HG02763 (cell line): ENCODE measurements around the gene ITSN1.

Experiments
- ATAC-seq: cut with Tn5 transposase; IDR thresholded peaks from one replicate; pipeline ENCODE4 v1.9.1; 2021; ENCODE audit warnings: mild to moderate bottlenecking, moderate library complexity; ENCODE audit not compliant: unreplicated experiment

The ITSN1 gene

DNA sequence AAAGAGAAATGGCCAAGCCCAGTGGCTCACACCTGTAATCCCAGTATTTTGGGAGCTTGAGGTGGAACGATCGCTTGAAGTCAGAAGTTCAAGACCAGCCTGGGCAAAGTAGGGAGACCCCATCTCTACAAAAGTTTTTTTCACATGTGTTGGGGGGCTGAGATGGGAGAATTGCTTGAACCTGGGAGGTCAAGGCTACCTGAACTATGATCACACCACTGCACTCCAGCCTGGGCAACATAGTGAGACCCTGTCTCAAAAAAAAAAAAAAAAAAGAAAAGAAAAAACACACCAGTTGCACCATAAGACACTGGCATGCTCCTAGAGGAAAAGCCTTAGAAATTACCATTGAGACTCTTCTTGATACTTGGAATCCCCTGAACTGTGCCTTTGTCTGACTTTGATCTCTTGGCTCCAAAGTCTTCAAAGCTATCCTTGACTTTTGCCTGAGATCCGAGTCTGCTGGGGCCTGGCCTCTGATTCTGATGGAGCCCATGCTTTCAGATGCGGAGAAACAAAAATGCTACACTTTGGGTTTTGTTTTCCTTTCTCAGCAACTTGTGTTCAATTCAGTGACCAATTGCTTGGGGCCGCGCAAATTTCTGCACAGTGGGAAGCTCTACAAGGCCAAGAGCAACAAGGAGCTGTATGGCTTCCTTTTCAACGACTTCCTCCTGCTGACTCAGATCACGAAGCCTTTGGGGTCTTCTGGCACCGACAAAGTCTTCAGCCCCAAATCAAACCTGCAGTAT lies 239.6 kb downstream of the ITSN1 start:
- ATAC-seq = no peak

- no peak for ATAC-seq
Observed at GRCh38 chr21:33883118-33883517, 240.8 kb downstream of the ITSN1 start.

- no peak for ATAC-seq
Observed at GRCh38 chr21:33884376-33885171, 242.3 kb downstream of the ITSN1 start.

DNA sequence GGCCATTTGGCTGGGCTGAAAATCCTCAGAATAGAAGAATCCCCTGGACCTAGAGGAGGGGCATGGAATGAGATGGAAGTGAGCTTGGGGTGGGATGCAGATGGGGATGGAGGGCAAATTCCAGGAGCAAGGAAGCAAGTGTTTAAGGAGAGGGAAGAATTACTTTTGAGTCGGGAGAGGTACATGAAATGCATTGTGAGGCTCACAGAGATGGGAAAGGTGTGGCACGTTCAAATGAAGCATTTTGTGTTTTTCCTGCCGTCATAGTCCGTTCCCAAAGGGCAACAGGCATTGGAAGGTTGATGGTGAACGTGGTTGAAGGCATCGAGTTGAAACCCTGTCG lies 242.8 kb downstream of the ITSN1 start:
- no peak for ATAC-seq

DNA sequence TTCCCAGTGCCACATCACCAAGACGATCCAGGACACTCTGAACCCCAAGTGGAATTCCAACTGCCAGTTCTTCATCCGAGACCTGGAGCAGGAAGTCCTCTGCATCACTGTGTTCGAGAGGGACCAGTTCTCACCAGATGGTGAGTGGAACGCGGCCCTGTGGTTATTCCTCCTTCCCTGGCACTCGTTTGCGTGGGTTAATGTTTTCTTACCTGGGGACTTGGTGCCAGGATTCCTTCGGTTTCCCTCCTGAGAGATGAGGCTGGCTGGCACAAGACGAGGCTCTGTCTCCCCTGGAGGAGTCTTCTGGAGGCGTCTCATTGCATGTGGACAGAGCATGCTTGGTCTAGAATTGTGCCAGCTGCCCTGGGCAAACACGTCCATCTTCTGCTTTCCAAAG lies 244.0 kb downstream of the ITSN1 start:
- ATAC-seq = no peak

DNA sequence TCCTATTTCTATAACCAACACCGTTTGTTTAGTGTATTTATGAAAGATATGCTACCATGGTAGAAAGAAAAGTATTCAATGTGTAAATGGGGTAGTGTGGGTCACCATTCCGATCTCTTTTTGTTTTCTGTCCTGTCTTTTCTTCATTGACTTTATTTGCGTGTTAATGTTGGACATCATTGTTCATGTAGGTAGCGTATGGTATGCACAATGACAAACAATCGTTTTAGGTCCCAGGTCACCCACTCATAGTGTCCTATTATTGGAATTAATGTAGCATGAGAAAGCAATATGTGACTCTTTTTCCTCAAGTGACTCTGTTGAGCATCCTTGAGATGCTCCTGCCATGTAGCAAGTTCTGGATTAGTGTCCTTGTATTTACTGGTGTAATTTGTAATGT lies 247.9 kb downstream of the ITSN1 start:
- no peak for ATAC-seq

- no peak for ATAC-seq
Observed at GRCh38 chr21:33892853-33893252, 250.6 kb downstream of the ITSN1 start.

DNA sequence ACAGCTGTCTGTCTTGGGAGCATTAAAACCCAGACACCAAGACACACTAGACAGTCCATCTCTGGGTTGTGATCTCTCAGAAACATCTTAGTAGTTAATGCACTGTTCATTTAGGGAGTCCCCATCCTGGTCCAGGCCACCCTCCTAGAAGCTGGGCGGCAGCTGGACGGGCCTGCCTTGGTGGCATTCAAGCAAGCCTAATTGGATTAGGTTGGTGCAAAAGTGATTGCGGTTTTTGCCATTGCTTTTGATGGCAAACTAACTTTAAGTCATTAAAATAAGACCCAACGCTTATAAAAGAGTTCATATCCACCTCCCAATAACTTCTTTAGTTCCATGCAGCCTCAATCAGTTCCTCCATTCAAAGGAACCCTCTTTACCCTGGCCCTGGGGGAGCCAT lies 251.6 kb downstream of the ITSN1 start:
- no peak for ATAC-seq

DNA sequence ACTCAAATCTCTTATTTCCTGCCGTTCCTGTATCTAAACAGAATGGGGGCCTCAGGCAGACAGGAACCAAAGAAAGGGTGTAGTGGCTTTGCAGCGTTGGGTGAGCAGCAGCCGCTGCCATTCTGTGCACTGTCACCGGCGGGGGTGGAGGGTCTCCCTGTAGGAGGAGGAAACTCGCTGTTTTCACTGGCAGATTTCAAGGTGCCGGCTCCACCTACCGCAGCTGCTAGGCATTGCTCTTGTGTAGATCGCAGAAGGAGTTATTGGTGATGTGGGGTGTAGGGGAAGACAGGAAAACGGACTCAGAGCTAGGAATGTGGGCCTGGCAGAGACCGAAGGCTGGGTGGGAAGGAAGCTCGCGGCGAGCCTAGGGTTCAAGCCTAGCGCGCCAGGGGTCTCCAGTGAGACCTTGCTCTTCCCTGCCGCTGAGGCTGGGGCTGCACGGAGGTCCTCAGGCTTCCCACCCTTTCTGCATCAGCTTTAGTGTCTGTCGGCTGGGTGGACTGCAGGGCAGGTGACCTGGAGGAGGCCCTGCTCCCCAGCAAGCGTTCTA lies 252.5 kb downstream of the ITSN1 start:
- ATAC-seq = no peak

DNA sequence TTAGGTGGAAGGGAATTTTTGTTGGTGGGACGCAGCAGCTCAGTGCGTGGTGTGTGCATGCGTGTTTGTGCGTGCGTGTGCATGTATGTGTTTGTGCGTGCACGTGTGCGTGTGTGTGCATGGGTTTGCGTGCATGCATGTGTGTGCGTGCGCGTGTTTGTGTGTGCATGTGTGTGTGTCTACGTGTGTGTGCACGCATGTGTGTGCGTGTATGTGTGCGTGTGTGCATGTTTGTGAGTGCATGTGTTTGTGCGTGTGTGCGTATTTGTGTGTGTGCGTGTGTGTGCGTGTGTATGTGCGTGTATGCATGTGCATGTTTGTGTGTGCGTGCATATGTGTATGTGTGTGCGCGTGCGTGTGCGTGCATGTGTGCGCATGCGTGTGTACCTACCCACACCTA lies 253.1 kb downstream of the ITSN1 start:
- ATAC-seq = no peak

DNA sequence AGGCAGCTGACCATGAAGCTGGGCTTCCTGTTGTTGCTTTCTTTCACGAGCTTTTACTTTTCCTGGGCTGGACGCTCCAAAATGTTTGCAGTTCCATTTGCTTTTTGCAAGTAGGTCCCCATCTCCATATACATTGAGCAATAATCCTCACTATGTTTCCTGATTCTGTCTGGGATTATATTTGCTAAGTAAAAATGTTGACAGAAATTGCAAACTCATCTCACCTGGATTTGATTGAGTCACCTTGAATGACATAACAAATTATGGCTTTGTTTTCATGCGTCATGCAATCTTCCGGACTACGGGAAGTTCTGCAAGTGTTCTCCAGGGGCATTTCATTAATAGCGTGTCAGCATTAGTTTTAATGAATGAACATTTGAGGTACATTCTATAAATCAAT lies 254.4 kb downstream of the ITSN1 start:
- ATAC-seq = no peak

GRCh38 chr21:33897098-33897497 lies 254.8 kb downstream of the ITSN1 start:
- ATAC-seq = no peak

DNA sequence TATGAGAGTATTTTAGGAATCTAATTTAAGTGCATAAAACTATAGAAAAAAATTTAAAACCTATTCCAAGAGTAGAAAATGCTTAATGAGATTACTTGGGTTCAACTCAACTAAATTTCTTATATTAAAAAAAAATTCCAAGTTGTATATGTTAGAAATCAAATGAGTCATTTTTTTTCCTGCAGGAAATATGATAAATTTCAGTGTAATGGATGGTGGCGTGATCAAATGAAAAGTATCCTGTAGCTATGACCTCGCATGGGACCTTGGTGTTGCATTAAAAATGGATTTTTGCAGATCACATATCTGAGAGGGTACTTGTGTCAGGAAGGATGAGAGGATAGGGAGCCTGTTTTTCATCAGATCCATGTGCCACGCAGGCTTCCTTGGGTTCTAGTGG lies 255.4 kb downstream of the ITSN1 start:
- no peak for ATAC-seq

- no peak for ATAC-seq
Observed at GRCh38 chr21:33898586-33898985, 256.3 kb downstream of the ITSN1 start.

GRCh38 chr21:33899199-33899598 lies 256.9 kb downstream of the ITSN1 start:
- no peak for ATAC-seq

DNA sequence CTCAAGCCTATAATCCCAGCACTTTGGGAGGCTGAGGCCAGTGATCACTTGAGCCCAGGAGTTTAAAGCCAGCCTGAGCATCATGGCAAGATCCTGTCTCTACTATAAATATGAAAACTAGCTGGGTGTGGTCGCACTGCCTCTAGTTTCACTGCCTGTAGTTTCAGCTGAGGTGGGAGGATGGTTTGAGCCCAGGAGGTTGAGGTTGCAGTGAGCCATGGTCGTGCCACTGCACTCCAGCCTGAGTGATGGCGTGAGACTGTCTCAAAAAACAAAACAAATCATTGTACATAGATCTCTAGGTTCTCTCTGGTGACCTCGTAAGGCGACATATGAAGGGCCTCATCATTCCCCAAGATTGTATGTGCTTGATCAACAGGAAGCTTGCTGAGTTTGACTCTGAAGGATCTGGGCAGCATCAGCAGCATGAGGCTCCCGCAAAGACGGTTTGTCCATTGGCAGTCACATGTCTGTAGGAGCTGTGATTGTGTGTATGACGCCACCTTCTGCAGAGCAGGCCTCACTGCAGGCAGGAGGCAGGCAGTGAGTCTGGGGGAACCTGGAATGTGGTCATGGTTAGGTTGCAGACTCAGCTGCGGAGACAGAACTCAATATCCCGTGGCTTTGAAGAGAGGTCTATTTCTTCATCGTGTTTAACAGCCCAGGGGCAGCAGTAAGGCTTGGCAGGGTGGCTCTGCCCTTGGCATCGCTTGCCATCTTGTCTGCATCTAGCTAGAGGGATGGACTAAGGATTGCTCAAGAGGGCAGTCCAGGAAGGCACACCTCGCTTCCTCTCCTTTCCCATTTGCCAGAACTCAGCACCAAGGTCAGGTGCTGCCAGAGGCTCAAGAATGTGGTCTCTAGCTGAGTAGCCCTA lies 259.3 kb downstream of the ITSN1 start:
- no peak for ATAC-seq

DNA sequence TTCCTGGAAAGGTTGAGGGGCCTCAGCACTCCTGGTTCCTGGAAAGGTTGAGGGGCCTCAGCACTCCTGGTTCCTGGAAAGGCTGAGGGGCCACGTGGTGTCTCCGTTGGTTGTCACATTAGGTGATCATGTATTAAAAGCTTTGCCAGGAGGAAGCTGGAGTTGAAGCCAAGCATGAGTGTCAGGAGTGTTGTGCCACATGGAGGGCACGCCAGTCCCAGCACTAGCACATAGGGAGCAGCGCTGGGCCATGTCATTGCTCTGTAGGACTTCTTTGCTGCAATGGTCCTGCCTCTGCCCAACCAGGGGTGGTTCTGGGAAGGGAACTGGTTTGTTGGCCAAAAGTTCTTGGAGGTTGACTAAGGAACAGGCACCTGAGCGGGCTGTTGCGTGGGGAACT lies 260.0 kb downstream of the ITSN1 start:
- ATAC-seq = no peak

- no peak for ATAC-seq
Observed at GRCh38 chr21:33904041-33904440, 261.7 kb downstream of the ITSN1 start.

DNA sequence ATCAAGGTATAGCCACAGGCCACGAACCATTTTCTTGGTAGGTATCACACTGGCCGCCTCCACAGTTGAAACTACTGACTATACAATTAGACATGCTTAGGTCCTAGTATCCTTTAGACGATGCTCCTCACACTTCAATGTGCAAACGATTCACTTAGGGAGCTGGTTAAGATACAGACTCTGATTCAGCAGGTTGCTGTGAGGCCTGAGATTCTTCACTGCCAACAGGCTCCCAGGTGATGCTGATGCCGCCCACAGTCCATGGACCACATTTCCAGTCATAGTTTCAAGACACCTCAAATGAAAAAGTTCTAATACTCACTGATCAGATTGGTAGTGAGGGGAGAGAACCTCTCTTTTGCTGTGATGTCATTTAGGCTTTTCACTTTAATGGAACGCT lies 266.5 kb downstream of the ITSN1 start:
- ATAC-seq = no peak

DNA sequence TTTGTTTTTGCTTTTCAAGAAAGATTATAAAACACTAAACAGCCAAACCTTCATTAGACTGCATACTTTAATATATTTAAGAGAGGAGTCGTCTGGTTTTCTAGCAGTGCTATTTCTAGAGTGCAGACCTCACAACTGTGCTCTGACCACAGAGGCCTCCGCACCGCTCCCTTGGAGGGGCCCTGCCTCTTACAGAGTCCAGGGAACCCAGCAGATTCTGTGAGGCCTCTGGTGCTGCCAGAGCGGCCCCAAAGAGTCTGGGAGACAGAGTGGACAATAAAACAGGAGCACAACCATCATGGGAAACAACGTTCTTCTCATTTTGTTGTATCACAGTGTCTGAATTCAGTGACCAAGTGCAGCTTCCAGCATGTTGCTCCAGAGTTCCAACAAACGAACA lies 267.5 kb downstream of the ITSN1 start:
- ATAC-seq = no peak

GRCh38 chr21:33914188-33914587 lies 271.9 kb downstream of the ITSN1 start:
- ATAC-seq = no peak
